Right atrium auricular region (tissue), 2 donors: ENCODE results near the gene LILRA5. TPM values are rescaled to one million over a fixed set of nuclear protein-coding genes. Genes with fewer than 3 reads are reported as not detected.

Source experiments
- DNase-seq: peaks from one replicate; pipeline ENCODE4 v3.0.0-alpha.2; 2019; ENCODE audit warnings: low spot score
- H3K27ac ChIP-seq, 2 donors: fragments of 200-600 bp; sonication (generic); 1 replicate in 1 of 2; 2 replicates in 1 of 2; pipeline ENCODE4 v1.5.1; 2016 to 2019
- H3K27me3 ChIP-seq, 2 donors: fragments of 200-600 bp; sonication (generic); one replicate each; pipeline versions ENCODE4 v1.5.1 to v1.6.0; 2017 to 2019
- H3K36me3 ChIP-seq: fragments of 200-600 bp; sonication (generic); one replicate; pipeline ENCODE4 v1.5.1; 2016
- H3K4me1 ChIP-seq, 2 donors: fragments of 200-600 bp; sonication (generic); one replicate each; pipeline versions ENCODE4 v1.5.1 to v1.6.0; 2017 to 2019
- H3K4me3 ChIP-seq, 2 donors: fragments of 200-600 bp; sonication (generic); 1 replicate in 1 of 2; 2 replicates in 1 of 2; pipeline ENCODE4 v1.5.1; 2017 to 2019; ENCODE audit warnings: mild to moderate bottlenecking in 1 of 2, moderate library complexity in 1 of 2
- H3K9me3 ChIP-seq, 2 donors: fragments of 200-600 bp; sonication (generic); one replicate each; pipeline ENCODE4 v1.5.1; 2019
- total RNA-seq, 2 donors: library from RNA; depleted of rRNA; stranded (reverse); fragments of >200 nt; gene quantifications; one replicate each; pipeline ENCODE4 v1.1.0, GENCODE V29; 2016
- TF ChIP-seq, protein P1 (sequence below), 2 donors: fragments of 200-600 bp; sonication (generic); IDR thresholded peaks; one replicate each; pipeline ENCODE4 v1.5.1; 2019; ENCODE audit warnings: antibody characterized with exemption in 2 of 2

LILRA5 gene
- total RNA-seq, 2 donors from 2014 or later = 0.93 to 3.6 TPM

- TF ChIP-seq, protein P1, sequence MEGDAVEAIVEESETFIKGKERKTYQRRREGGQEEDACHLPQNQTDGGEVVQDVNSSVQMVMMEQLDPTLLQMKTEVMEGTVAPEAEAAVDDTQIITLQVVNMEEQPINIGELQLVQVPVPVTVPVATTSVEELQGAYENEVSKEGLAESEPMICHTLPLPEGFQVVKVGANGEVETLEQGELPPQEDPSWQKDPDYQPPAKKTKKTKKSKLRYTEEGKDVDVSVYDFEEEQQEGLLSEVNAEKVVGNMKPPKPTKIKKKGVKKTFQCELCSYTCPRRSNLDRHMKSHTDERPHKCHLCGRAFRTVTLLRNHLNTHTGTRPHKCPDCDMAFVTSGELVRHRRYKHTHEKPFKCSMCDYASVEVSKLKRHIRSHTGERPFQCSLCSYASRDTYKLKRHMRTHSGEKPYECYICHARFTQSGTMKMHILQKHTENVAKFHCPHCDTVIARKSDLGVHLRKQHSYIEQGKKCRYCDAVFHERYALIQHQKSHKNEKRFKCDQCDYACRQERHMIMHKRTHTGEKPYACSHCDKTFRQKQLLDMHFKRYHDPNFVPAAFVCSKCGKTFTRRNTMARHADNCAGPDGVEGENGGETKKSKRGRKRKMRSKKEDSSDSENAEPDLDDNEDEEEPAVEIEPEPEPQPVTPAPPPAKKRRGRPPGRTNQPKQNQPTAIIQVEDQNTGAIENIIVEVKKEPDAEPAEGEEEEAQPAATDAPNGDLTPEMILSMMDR (IDR thresholded peaks at IDR 0.05) = no peak
- Histone ChIP-seq H3K4me3 (no peak overlapping the region), H3K4me1 (no peaks in the 10 kb centered on the region), H3K36me3 (no peaks in the 10 kb centered on the region), H3K27me3 (no peaks in the 10 kb centered on the region), H3K27ac (no peak overlapping the region), H3K9me3 (no peaks in the 10 kb centered on the region)
- DNase-seq = no peak
Observed at GRCh38 chr19:54354761-54355160, 41.8 kb upstream of the LILRA5 start.

DNA sequence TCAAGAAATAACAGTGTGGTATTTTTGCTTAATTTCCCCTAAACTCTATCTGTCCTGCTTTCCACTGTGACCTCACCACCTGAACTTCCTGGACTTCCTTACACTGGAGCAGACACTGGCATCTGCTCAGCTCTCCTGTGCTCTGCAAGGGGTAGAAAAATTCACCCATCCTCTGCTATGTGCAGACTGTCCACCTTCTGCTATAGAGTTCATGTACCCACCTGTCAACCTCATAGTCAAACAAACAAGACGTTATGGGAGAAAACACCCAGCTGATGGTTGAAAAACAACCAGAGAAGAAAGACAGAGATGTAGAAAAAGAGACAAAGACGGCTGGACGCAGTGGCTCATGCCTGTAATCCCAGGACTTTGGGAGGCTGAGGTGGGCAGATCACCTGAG, 39.6 kb upstream of the LILRA5 start:
- Histone ChIP-seq H3K4me3 (no peak overlapping the region), H3K36me3 (no peaks in the 10 kb centered on the region), H3K27ac (no peak overlapping the region), H3K27me3 (no peaks in the 10 kb centered on the region), H3K4me1 (no peaks in the 10 kb centered on the region), H3K9me3 (no peaks in the 10 kb centered on the region)
- TF ChIP-seq, protein P1 (IDR thresholded peaks at IDR 0.05) = no peak
- no peak for DNase-seq

DNA sequence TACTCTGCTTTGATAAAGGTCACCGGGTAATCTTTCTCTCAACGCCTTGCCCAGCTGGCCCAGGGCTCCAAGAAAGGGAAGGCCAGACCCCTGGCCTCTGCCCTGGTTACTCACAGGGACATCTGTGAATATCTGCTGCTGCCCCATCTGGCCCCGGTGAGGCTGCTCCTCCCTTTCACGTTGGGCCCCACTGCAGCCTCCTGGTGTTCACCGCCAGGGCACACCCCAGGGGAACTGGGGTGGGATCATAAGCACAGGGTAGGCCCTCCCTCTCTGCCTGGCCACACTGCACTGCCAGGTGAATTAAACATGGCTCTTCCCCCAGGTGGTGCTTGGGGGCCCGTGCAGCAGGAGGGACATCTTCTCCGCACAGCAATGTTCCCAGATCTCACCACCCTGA, 39.1 kb upstream of the LILRA5 start:
- DNase-seq = no peak
- TF ChIP-seq, protein P1 (IDR thresholded peaks at IDR 0.05) = no peak
- no peak overlapping the region for H3K4me3 ChIP-seq
- H3K27ac ChIP-seq = no peak overlapping the region
- no peaks in the 10 kb centered on the region for H3K36me3 ChIP-seq
- H3K9me3 ChIP-seq = no peaks in the 10 kb centered on the region
- no peaks in the 10 kb centered on the region for H3K4me1 ChIP-seq
- no peaks in the 10 kb centered on the region for H3K27me3 ChIP-seq

DNA sequence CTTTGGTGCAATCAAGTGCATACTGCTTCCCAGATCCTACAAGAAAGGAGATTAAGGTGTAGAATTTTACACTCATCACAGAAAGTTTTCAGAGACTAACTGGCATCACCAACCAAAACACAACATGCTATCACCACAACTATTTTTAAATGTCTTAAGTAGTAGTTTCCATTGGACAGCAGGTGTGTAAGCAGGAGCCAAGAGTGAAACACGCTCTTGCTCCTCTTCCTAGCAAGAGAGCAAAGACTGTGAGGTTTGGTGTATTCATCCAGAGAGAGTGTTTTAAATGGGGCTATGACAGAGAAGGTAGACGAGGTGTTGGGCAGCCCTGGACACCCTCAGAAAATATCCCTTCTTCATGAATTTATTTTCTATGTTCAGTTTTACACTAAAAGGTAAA, 38.5 kb upstream of the LILRA5 start:
- no peaks in the 10 kb centered on the region for H3K9me3 ChIP-seq
- H3K4me3 ChIP-seq = no peak overlapping the region
- TF ChIP-seq, protein P1 (IDR thresholded peaks at IDR 0.05) = no peak
- no peak overlapping the region for H3K27ac ChIP-seq
- no peaks in the 10 kb centered on the region for H3K4me1 ChIP-seq
- DNase-seq = no peak
- no peaks in the 10 kb centered on the region for H3K27me3 ChIP-seq
- no peaks in the 10 kb centered on the region for H3K36me3 ChIP-seq

DNA sequence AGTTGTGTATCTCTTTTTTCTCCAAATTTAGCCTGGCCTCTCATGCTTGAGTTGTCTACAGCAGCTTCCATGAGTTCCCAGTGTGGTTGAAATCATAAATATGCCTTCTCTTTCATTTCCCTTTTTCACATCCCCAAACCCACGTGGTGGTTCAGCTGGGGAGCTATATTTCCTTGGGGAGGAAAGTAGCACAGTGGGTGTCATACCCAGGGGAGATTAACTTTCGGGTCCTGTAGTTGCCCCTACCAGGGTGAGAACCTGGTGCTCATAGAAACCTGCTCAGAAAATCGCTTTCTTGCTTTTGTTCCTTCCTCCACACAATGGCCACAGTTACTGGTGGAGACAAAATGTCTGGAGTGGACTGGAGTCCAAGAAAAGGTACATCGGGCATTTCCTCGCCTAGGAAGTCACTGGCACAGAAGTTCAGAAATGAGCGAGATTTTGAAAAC, 33.0 kb upstream of the LILRA5 start:
- Histone ChIP-seq H3K4me3 (no peak overlapping the region), H3K4me1 (no peaks in the 10 kb centered on the region), H3K27me3 (no peaks in the 10 kb centered on the region), H3K9me3 (no peaks in the 10 kb centered on the region), H3K27ac (no peak overlapping the region), H3K36me3 (no peaks in the 10 kb centered on the region)
- TF ChIP-seq, protein P1 (IDR thresholded peaks at IDR 0.05) = no peak
- no peak for DNase-seq

- DNase-seq = no peak
- Histone ChIP-seq H3K27ac (no peak overlapping the region), H3K27me3 (no peaks in the 10 kb centered on the region), H3K4me3 (no peak overlapping the region), H3K36me3 (no peaks in the 10 kb centered on the region), H3K4me1 (no peaks in the 10 kb centered on the region), H3K9me3 (no peaks in the 10 kb centered on the region)
- TF ChIP-seq, protein P1 (IDR thresholded peaks at IDR 0.05) = no peak
Observed at GRCh38 chr19:54343868-54344267, 30.9 kb upstream of the LILRA5 start.
